AG10803 (cell line): ENCODE results near the gene RIC8B.

Experiments
- DNase-seq: peaks from one replicate; pipeline ENCODE4 v3.0.0; 2010; ENCODE audit warnings: low read depth
- H3K4me3 ChIP-seq: 2 replicates; pipeline ENCODE4 v1.5.1; 2011; ENCODE audit warnings: mild to moderate bottlenecking, low read length, control low read depth
- CTCF ChIP-seq: conservative IDR thresholded peaks from 2 replicates; pipeline ENCODE4 v1.5.1; 2011; ENCODE audit warnings: mild to moderate bottlenecking, low read length, control low read depth, inconsistent platforms

The RIC8B gene

DNA sequence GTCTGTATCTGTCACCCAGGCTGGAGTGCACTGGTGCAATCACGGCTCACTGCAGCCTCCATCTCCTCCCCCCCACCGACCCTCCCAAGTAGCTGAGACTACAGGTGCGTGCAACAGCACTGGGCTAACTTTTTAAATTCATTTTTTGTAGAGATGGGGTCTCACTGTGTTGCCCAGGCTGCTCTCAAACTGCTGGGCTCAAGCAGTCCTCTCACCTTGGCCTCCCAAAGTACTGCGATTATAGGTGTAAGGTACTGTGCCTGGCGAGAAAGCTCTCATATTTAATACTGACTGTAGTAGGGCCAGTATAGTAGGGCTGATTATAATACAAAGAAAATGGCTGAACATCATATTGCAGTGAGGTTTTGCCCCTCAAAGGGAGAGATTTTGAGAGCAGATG is 2.4 kb downstream of the RIC8B start:
- no peak overlapping the region for H3K4me3 ChIP-seq
- DNase-seq, result no peak
- TF ChIP-seq CTCF, result no peak

- no peak for DNase-seq
- TF ChIP-seq CTCF, result no peak
- H3K4me3 ChIP-seq, result no peak overlapping the region
Observed at GRCh38 chr12:106780010-106780631, 5.6 kb downstream of the RIC8B start.

DNA sequence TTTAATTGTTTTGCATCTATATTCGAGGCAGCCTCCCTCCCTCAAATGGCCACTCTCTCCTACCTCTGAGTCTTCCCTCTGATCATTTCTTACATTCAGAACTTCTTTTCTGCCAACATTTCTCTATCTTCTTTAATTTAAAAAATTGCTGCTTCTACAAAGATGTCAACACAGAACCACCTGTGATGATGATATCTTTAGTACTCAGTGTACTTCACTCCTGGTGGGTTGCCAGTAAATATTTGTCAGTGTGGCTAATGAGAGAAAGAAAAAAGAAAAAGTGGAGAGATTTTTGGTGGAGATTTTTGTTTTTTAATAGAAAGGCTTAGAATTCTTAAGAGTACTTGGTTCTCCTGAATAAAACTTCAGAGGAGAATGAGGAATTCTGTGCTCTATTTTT is 8.1 kb downstream of the RIC8B start:
- no peak for DNase-seq
- H3K4me3 ChIP-seq, result no peak overlapping the region
- no peak for TF ChIP-seq CTCF

- DNase-seq, result no peak
- H3K4me3 ChIP-seq, result no peak overlapping the region
- TF ChIP-seq CTCF, result no peak
Observed at GRCh38 chr12:106783515-106783914, 9.0 kb downstream of the RIC8B start.

GRCh38 chr12:106790020-106790419 is 15.5 kb downstream of the RIC8B start:
- no peak for TF ChIP-seq CTCF
- H3K4me3 ChIP-seq, result no peak overlapping the region
- no peak for DNase-seq

DNA sequence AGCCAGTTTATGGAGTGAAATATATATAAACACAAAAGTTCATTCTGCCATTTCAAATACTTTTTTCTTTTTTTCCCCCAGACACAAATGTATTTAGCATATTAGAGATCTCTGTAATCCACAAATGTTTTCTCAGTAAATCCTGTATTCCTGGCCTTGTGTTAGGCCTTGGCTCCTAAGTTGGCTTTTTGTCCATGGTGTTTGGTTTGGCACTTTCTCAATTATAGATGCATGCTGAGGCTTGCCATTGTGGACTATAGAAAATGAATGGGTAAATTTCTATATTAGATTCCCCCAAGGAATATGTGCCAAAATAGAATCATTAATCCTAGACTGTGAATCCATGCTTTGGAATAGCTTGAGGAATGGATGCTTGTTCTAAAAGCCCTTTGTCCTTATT is 17.0 kb downstream of the RIC8B start:
- DNase-seq, result no peak
- H3K4me3 ChIP-seq, result no peak overlapping the region
- no peak for TF ChIP-seq CTCF

GRCh38 chr12:106794369-106794768 is 19.9 kb downstream of the RIC8B start:
- DNase-seq, result no peak
- H3K4me3 ChIP-seq, result no peak overlapping the region
- no peak for TF ChIP-seq CTCF
